ENCODE data around the gene SVIL. TPM values are rescaled to one million over a fixed set of nuclear protein-coding genes. Genes with fewer than 3 reads are reported as not detected.
"Not testable (repeated sequence)": the region's sequence is repeated elsewhere in the genome, so short reads cannot be mapped to it uniquely, and the experiment has no call there.

Gene SVIL
- total RNA-seq, 4 donors from 2014 or later, result 30.3 to 84.3 (median 62.5) TPM

DNA sequence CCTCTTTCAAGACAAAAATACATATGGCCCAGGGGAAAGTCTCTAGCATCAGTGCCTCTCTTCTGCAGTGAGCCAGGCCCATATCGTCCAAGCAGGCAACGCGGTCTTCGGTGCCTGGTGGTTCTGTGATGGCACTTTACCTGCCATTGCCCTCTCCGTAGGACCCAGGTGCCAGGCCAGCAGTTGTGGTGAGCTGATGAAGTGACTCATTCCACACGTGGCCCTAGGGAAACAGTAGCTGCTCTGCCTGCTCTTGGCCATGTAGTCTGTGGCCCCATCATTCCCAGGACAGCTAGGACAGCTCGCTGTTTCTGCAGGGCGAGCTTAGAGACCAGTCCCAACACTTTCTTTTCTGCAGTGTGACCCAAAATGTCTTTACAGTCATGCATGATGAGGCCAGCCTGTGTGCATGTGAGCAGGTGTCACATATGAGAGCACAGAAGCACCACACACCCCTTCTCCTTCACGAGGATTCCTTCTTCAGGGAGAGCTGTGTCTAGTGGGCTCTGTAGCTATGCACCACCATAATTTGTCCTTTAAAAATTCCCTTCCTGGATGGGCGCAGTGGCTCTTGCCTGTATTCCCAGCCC lies 39.0 kb downstream of the SVIL start:
- H3K27ac ChIP-seq, result no peak overlapping the region
- no peak overlapping the region for H3K4me3 ChIP-seq

DNA sequence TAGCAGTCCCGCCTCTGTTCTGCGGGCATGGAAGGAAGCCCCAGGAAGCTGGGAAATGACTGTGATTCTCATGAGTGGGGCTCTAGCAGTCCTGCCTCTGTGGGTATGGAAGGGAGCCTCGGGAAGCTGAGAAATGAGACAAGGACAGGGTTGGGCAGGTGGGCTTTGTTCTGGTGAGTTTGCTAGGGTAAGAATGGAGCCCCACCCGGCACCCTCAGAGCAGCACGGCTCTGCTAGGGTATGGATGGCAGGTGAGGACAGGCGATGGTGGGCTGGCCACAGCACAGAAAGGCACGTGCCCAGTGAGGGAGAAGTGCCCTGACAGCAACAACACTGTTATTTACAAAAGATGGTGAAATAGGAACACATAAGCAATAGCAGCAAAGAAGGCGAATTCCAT lies 39.6 kb downstream of the SVIL start:
- Histone ChIP-seq H3K4me1 (peaks cover 0 to 18% (median 0%) of the 10 kb centered on the region in 4 donors), H3K9me3 (no peaks in the 10 kb centered on the region), H3K4me3 (no peak overlapping the region), H3K27ac (no peak overlapping the region), H3K27me3 (no peaks in the 10 kb centered on the region), H3K36me3 (no peaks in the 10 kb centered on the region)
- TF ChIP-seq POLR2A (IDR thresholded peaks at IDR 0.05), result no peak
- TF ChIP-seq, protein P1, sequence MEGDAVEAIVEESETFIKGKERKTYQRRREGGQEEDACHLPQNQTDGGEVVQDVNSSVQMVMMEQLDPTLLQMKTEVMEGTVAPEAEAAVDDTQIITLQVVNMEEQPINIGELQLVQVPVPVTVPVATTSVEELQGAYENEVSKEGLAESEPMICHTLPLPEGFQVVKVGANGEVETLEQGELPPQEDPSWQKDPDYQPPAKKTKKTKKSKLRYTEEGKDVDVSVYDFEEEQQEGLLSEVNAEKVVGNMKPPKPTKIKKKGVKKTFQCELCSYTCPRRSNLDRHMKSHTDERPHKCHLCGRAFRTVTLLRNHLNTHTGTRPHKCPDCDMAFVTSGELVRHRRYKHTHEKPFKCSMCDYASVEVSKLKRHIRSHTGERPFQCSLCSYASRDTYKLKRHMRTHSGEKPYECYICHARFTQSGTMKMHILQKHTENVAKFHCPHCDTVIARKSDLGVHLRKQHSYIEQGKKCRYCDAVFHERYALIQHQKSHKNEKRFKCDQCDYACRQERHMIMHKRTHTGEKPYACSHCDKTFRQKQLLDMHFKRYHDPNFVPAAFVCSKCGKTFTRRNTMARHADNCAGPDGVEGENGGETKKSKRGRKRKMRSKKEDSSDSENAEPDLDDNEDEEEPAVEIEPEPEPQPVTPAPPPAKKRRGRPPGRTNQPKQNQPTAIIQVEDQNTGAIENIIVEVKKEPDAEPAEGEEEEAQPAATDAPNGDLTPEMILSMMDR (IDR thresholded peaks at IDR 0.05), result no peak
- DNase-seq, result no peak

More for the DNA sequence above, 39.0 kb downstream of the SVIL start:
- DNase-seq, result no peak
- TF ChIP-seq, protein P1 (IDR thresholded peaks at IDR 0.05), result no peak
- TF ChIP-seq POLR2A (IDR thresholded peaks at IDR 0.05), result no peak
- H3K36me3 ChIP-seq, result no peaks in the 10 kb centered on the region
- H3K9me3 ChIP-seq, result no peaks in the 10 kb centered on the region
- H3K27me3 ChIP-seq, result no peaks in the 10 kb centered on the region
- peaks cover 0 to 12% (median 0%) of the 10 kb centered on the region in 4 donors for H3K4me1 ChIP-seq

DNA sequence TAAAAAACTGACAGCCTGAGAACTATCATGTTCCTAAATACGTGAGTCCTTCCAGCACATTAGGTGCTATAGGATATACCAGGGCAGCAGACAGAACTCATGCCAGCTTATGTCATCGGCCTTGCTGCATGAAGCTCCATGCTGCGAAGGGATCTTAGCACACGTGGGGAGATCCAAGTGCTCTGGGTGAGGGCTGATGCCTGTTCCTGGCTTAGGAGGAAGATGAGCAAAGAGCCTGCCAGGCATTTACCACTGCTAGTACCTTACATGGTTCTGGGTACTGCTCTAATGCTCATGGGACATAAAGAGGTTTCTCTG lies 43.2 kb downstream of the SVIL start:
- Histone ChIP-seq H3K9me3 (no peaks in the 10 kb centered on the region), H3K27ac (no peak overlapping the region), H3K4me1 (peaks cover 0 to 24% (median 0%) of the 10 kb centered on the region in 4 donors), H3K27me3 (no peaks in the 10 kb centered on the region), H3K36me3 (no peaks in the 10 kb centered on the region), H3K4me3 (no peak overlapping the region)
- TF ChIP-seq, protein P1 (IDR thresholded peaks at IDR 0.05), result no peak
- TF ChIP-seq POLR2A (IDR thresholded peaks at IDR 0.05), result no peak
- DNase-seq, result no peak

DNA sequence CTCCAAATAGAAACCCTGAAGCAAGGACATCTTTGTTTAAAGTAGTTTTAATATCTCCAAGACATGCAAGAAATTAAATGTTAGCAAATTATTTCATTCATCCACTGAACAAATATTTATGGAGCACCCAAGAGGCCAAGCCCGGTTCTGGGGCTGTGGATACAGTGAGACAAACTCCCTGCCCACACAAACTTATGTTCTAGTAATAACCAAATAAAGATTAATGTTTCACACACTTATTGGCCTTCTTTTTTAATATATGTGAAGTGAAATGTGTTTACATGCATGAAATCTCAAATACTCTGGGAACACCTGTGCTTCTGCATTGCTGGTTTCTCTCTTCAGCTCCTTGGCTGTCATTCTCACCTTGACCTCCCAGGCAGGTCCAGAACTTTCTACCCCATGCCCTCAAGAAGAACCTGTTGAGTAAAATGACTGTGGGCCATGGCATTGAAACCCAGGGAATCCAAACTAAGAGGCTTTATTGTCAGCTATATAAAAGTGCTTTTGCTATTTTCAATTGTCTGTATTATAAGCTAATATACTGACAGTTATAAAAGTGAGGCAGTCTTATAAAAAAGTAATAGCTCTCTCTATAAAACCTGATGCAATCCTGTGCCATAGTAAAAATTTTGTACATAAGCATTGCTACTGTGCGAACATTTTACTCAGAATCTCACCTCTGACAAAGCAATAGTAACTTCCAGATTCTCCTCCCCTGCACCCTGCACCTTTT lies 43.7 kb downstream of the SVIL start:
- H3K4me1 ChIP-seq, result peaks cover 0 to 24% (median 0%) of the 10 kb centered on the region in 4 donors
- peak overlapping the region in 1 of 4 donors; percentile 46 for H3K27ac ChIP-seq
- no peaks in the 10 kb centered on the region for H3K36me3 ChIP-seq
- no peak for DNase-seq
- H3K4me3 ChIP-seq, result no peak overlapping the region
- TF ChIP-seq, protein P1 (IDR thresholded peaks at IDR 0.05), result no peak
- no peak for TF ChIP-seq POLR2A (IDR thresholded peaks at IDR 0.05)
- H3K9me3 ChIP-seq, result no peaks in the 10 kb centered on the region
- H3K27me3 ChIP-seq, result no peaks in the 10 kb centered on the region

DNA sequence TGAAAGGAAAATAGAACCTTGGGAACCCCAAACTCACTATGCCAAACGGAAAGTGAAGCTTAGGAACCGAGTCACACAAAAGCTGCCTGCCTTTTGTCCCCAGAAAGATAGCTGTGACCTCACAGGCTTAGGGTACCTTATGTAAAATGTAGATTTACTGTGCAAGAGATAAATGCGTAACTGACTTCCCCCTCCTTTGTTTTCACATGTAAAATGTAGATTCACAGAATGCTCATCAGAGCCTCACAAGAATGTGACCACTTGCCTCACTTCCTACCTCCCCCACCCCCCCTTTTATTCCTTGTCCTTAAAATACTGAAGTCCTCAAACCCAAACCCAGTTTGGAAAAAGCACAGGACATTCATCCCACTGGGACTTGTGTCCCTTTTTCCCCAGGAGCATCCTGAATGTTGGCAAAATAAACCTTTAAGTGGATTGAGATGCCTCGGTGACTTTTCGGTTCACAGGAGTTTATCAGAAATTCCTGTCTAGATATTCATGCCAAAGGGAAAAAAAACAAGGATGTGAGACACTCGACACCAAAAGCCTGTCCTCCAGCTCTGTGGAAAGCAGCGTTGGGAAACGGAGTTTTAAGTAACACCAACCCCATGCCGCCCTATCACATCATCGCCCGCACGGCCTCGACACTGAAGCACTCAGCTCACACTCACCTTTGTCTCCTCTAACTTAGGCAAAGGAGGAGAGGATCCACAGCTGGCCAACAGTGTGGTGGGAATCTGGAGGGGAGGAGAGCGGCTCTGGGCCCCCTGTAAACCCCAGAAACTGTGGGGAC lies 45.9 kb downstream of the SVIL start:
- Histone ChIP-seq H3K36me3 (no peaks in the 10 kb centered on the region), H3K27ac (peak overlapping the region in 1 of 4 donors; percentile 29), H3K27me3 (no peaks in the 10 kb centered on the region), H3K4me1 (peaks cover 0 to 24% (median 0%) of the 10 kb centered on the region in 4 donors), H3K9me3 (no peaks in the 10 kb centered on the region), H3K4me3 (no peak overlapping the region)
- TF ChIP-seq, protein P1 (IDR thresholded peaks at IDR 0.05), result no peak
- no peak for TF ChIP-seq POLR2A (IDR thresholded peaks at IDR 0.05)
- no peak for DNase-seq

DNA sequence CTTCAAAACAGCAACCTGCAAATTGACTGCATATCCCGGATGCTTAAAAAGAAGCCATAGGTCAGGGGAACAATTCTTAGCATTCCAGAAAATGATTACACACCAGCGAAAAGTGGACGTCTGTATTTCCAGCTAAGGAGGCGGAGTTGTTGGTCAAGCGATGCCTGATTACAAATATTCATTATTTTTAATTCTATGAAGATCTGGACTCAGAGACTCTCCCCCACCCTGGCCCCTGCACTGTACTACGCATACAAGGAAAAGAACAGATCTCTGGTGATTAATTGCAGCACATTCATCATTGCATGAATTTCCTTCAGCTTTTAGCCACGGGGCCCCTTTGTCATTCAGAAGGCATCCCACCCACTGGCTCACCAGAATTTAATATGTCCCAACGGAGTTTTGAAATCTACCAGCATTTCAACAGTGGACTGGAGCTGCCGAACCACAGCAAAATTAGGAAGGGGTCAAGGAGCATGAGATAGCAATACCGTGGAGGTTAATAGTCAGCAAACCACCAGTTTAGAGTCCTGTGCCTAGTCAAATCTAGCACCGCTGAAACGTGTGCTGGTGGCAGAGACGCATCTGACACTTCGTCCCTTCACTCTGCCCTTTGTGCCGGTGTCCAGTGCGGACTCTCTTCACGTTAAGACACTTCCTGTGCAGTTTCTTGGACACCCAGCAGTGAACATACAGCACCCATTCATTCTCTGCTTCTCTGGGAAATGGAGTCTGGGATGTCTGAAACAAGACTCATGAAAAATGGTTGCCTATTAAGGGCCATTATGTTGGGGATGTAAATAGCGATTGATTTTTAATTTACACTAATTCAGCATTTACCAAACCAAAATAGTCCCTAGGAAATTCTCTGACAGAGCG lies 46.8 kb downstream of the SVIL start:
- not testable (repeated sequence) for H3K9me3 ChIP-seq, H3K36me3 ChIP-seq, DNase-seq, H3K4me3 ChIP-seq, H3K27me3 ChIP-seq
- H3K27ac ChIP-seq, result peak overlapping the region in 1 of 4 donors; percentile 18
- H3K4me1 ChIP-seq, result peaks cover 0 to 24% (median 0%) of the 10 kb centered on the region in 4 donors

DNA sequence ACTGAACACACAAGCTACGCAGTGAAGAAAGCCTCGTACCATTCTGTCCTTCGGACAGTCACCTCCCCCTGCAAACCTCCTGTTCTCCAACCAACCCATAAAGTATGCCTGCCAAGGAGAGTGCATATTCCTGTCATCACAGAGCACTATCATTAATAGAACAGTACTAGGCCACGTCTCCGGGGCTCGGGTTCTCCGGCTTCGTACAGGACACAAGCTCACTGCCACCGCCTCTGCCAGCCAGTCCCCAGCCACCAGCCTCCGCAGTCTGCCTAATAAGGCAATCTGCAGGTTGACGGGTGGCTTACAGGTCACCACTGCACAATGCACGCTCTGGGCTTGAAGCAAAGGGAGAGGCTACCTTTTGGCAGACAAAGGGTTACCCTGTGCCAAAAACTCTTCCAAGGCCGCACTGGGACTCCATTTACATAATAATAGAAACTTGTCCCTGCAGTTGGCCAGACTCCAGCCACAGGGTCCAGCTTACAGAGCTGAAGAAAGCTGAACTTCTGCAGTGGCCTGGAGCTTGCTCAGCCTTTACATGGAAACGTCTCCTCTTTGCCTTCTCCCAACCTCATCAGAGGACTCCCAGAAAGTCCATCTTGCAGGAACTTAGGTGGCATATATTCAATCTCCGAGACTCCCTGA lies 47.5 kb downstream of the SVIL start:
- peaks cover 0 to 24% (median 0%) of the 10 kb centered on the region in 4 donors for H3K4me1 ChIP-seq
- not testable (repeated sequence) for H3K36me3 ChIP-seq, DNase-seq, H3K27ac ChIP-seq, H3K9me3 ChIP-seq, H3K4me3 ChIP-seq, H3K27me3 ChIP-seq

Measured in Peyer's patch (tissue), 4 donors.